Activated CD4-positive, alpha-beta T cell treated with anti-CD3 and anti-CD28 coated beads, Interleukin-2, amount 50 U/mL, for 16 hours (primary cell): ENCODE results near the gene HRH2.
A peak's percentile ranks its signal among the peaks of the same experiment; 100 is the strongest.
"Not testable (repeated sequence)": the region's sequence is repeated elsewhere in the genome, so short reads cannot be mapped to it uniquely, and the experiment has no call there.

Source experiments
- DNase-seq: peaks from one replicate; pipeline ENCODE4 v3.0.0-alpha.2; 2020

Gene HRH2

GRCh38 chr5:175657593-175658271 lies at the start of gene HRH2:
Gene HRH2, plus strand, starts transcription at chr5:175658071. Its CDS starts 25,163 bp downstream, at chr5:175683234.
- DNase-seq: peak; percentile 78

- DNase-seq: peak; percentile 10
These were observed 48.3 kb upstream of the HRH2 start for GRCh38 chr5:175609526-175609925.

- no peak for DNase-seq
These were observed 47.5 kb upstream of the HRH2 start for GRCh38 chr5:175610381-175610780.

GRCh38 chr5:175610898-175611297 lies 47.0 kb upstream of the HRH2 start:
- no peak for DNase-seq

GRCh38 chr5:175614223-175614815 lies 43.6 kb upstream of the HRH2 start:
- DNase-seq: no peak

GRCh38 chr5:175614861-175615260 lies 43.0 kb upstream of the HRH2 start:
- no peak for DNase-seq

- no peak for DNase-seq
These were observed 41.8 kb upstream of the HRH2 start for GRCh38 chr5:175616083-175616482.

GRCh38 chr5:175616527-175616926 lies 41.3 kb upstream of the HRH2 start:
- not testable (repeated sequence) for DNase-seq

- no peak for DNase-seq
These were observed 40.4 kb upstream of the HRH2 start for GRCh38 chr5:175617447-175617846.

- DNase-seq: no peak
These were observed 37.3 kb upstream of the HRH2 start for GRCh38 chr5:175620527-175620926.

- no peak for DNase-seq
These were observed 35.9 kb upstream of the HRH2 start for GRCh38 chr5:175621971-175622370.

- DNase-seq: no peak
These were observed 34.8 kb upstream of the HRH2 start for GRCh38 chr5:175623088-175623487.

- DNase-seq: no peak
These were observed 33.6 kb upstream of the HRH2 start for GRCh38 chr5:175624316-175624715.

GRCh38 chr5:175627005-175627404 lies 30.9 kb upstream of the HRH2 start:
- no peak for DNase-seq

- no peak for DNase-seq
These were observed 30.1 kb upstream of the HRH2 start for GRCh38 chr5:175627739-175628138.

GRCh38 chr5:175628668-175629067 lies 29.2 kb upstream of the HRH2 start:
- DNase-seq: no peak

GRCh38 chr5:175629261-175629660 lies 28.6 kb upstream of the HRH2 start:
- DNase-seq: no peak

- DNase-seq: no peak
These were observed 28.1 kb upstream of the HRH2 start for GRCh38 chr5:175629793-175630192.

GRCh38 chr5:175635854-175636584 lies 21.9 kb upstream of the HRH2 start:
- DNase-seq: no peak

GRCh38 chr5:175638305-175638704 lies 19.6 kb upstream of the HRH2 start:
- DNase-seq: no peak

GRCh38 chr5:175640106-175640775 lies 17.6 kb upstream of the HRH2 start:
- DNase-seq: no peak

GRCh38 chr5:175642998-175643397 lies 14.9 kb upstream of the HRH2 start:
- DNase-seq: no peak

- DNase-seq: no peak
These were observed 11.6 kb upstream of the HRH2 start for GRCh38 chr5:175646251-175646650.

GRCh38 chr5:175649967-175650366 lies 7.9 kb upstream of the HRH2 start:
- no peak for DNase-seq
